ENCODE measurements around the gene HCRTR2.
"Not testable (repeated sequence)": the region's sequence is repeated elsewhere in the genome, so short reads cannot be mapped to it uniquely, and the experiment has no call there.

HCRTR2 gene

DNA sequence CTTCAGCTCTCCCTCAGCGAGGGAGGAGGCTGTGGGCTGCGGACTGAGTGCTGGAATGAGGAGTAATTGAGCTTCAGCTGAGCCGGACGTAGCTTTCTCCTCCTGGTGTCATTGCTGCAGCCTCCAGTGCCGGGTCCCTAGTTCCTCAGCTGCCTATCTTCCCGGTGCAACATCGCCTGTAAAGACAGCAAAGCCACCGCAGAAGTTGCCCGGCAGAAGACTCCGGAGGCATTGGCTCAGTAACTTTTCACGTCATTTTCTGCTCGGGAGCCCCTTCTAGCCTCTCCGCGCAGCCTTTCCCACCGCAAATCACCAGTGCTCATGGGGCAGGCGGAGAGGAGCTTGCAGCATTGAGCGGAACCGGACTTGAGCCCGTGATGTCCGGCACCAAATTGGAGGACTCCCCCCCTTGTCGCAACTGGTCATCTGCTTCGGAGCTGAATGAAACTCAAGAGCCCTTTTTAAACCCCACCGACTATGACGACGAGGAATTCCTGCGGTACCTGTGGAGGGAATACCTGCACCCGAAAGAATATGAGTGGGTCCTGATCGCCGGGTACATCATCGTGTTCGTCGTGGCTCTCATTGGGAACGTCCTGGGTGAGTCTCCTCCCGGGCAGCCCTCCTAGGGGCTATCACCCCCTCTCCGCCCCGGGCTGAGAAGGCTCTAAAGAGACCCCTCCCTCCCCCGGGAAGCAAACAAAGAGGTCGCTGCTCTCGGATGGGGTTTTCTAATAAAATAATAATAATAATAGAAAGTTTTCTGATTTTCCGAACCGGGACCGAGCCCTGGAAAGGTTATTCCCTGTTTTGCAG is at the start of gene HCRTR2:
TSS of gene HCRTR2 (plus strand) at position 305 of the 816 bp plus-strand sequence. CDS start at position 378, 73 bp downstream.
- no peak within 1 kb of the TSS for H3K4me3 ChIP-seq (ENCODE audit: low read length)

DNA sequence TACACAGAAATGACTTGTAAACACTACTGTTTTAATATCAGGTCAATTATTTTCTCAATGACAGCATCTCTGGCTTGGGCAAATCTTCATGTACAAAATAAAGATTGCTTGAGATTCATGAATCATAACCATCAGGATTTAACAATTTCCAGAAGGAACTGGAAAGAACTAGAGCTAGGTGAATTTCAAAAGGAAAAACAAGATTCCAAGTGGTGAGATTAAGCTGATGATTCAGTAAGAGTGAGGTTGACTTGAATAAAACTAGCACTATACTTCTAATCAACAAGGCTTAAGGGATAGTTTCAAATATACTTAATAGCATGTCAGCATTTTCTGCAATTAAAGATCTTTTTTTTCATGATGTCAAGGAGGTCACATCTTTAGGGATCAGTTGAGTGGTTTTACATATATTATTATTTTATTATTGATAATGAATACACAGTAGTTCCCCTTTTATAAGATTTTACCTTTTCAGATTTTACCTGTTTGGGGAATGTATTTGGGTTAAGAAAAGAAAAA is 43.5 kb upstream of the HCRTR2 start:
- TF ChIP-seq ZNF274 (IDR thresholded peaks at IDR 0.05; ENCODE audit: low read depth, low read length): no peak
- H3K4me3 ChIP-seq (ENCODE audit: low read length): no peak overlapping the region

More for the DNA sequence above, at the start of gene HCRTR2:
- no peak for TF ChIP-seq ZNF274 (IDR thresholded peaks at IDR 0.05; ENCODE audit: low read depth, low read length)

GRCh38 chr6:55131616-55132015 is 42.7 kb upstream of the HCRTR2 start:
- H3K4me3 ChIP-seq (ENCODE audit: low read length): no peak overlapping the region
- no peak for TF ChIP-seq ZNF274 (IDR thresholded peaks at IDR 0.05; ENCODE audit: low read depth, low read length)

DNA sequence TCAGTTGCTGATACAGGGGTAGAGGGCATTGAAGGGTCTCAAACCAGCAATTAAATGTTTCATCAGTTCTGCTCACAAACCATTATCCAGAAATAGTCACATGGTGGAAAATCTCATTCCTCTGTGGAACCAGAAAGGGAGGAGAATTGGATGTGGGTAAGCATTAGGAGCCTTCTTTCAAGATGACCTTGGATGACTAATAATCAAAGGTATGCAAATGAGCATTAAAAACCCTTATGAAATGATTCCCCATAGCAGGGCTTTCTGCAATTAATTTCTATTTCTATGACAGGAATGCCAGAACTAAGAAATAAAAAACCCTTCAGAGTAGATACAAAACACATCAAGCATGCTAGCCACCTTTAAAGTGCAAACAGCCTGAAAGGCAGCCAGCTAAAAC is 37.4 kb upstream of the HCRTR2 start:
- H3K4me3 ChIP-seq (ENCODE audit: low read length): no peak overlapping the region
- TF ChIP-seq ZNF274 (IDR thresholded peaks at IDR 0.05; ENCODE audit: low read depth, low read length): no peak

- no peak for TF ChIP-seq ZNF274 (IDR thresholded peaks at IDR 0.05; ENCODE audit: low read depth, low read length)
- no peak overlapping the region for H3K4me3 ChIP-seq (ENCODE audit: low read length)
Measured at GRCh38 chr6:55137929-55138693, 36.2 kb upstream of the HCRTR2 start.

DNA sequence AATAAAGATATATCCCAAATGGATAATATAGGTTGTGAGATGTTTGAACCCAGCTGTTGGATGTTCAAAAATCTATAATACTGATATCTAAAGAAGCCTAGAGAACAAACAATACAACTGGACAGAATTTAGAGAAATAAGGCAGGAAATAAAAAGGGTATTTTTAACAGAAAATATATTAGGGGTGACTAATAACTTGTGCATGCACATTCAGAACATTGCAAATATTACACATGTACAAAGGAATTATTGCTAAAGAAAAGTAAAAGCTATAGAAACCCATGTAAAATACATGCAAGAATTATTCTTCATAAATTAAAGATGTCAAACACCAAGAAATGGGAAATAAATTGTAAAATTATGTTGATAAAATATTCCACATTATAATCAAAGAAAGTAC is 32.7 kb upstream of the HCRTR2 start:
- TF ChIP-seq ZNF274 (IDR thresholded peaks at IDR 0.05; ENCODE audit: low read depth, low read length): no peak
- no peak overlapping the region for H3K4me3 ChIP-seq (ENCODE audit: low read length)

GRCh38 chr6:55142610-55143009 is 31.7 kb upstream of the HCRTR2 start:
- no peak overlapping the region for H3K4me3 ChIP-seq (ENCODE audit: low read length)
- TF ChIP-seq ZNF274 (IDR thresholded peaks at IDR 0.05; ENCODE audit: low read depth, low read length): no peak

- H3K4me3 ChIP-seq (ENCODE audit: low read length): no peak overlapping the region
- no peak for TF ChIP-seq ZNF274 (IDR thresholded peaks at IDR 0.05; ENCODE audit: low read depth, low read length)
Measured at GRCh38 chr6:55153284-55153683, 21.0 kb upstream of the HCRTR2 start.

GRCh38 chr6:55158784-55159183 is 15.5 kb upstream of the HCRTR2 start:
- not testable (repeated sequence) for H3K4me3 ChIP-seq (ENCODE audit: low read length)

DNA sequence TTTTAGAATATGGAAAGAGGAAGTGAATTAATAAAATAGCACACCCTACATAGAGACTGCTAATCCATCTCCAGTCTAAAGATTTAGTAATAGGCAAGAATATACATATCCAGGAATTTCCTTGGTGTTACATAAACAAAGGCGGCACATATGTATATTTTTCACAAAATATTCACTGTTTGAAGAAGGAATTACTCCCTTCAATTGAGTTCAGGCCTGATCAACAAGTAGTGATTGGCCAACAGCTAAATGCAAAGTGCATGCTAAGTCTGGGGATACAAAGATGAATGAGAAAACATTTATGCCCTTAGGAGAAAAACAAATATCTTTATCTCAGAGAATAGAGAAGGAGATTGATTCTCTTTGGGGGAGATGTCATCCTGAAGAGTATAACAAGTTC is 6.5 kb upstream of the HCRTR2 start:
- TF ChIP-seq ZNF274 (IDR thresholded peaks at IDR 0.05; ENCODE audit: low read depth, low read length): no peak
- H3K4me3 ChIP-seq (ENCODE audit: low read length): no peak overlapping the region

- no peak for TF ChIP-seq ZNF274 (IDR thresholded peaks at IDR 0.05; ENCODE audit: low read depth, low read length)
- H3K4me3 ChIP-seq (ENCODE audit: low read length): no peak overlapping the region
Measured at GRCh38 chr6:55175078-55176049, 1.0 kb downstream of the HCRTR2 start.

DNA sequence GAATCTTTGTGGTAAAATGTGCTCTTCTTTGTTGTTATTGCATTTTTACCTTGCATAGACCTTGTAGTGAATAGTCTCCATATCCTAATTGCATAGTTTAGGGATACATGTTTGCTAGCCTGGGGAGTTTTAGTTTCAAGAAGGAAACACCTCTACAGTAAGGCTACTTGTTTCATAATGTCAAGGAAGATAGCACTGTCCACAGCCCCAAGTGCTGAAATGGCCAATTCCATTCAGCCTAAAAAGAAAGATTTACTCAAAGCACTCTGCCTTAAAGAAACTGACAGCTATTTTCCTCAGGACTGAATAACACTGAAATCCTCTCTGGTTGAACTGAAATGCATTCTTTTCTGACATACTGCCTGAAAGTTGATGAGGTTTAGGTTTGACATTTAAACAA is 2.6 kb downstream of the HCRTR2 start:
- no peak for TF ChIP-seq ZNF274 (IDR thresholded peaks at IDR 0.05; ENCODE audit: low read depth, low read length)

GRCh38 chr6:55180258-55180657 is 5.9 kb downstream of the HCRTR2 start:
- H3K4me3 ChIP-seq (ENCODE audit: low read length): no peak overlapping the region
- TF ChIP-seq ZNF274 (IDR thresholded peaks at IDR 0.05; ENCODE audit: low read depth, low read length): no peak

More for the DNA sequence above, 2.6 kb downstream of the HCRTR2 start:
- no peak overlapping the region for H3K4me3 ChIP-seq (ENCODE audit: low read length)
